ENCODE measurements around the gene TRIP6.

Gene TRIP6

GRCh38 chr7:100891568-100892247 lies 24.5 kb downstream of the TRIP6 start:
- Histone ChIP-seq H4K8ac (ENCODE audit: low read depth, low read length) (no peak overlapping the region), H2BK15ac (ENCODE audit: low read length) (peak overlapping the region; percentile 66), H2BK5ac (ENCODE audit: low read length) (peak overlapping the region; percentile 0), H2AK5ac (ENCODE audit: low read depth, low read length) (peak overlapping the region; percentile 56), H3K4ac (ENCODE audit: low read length) (no peak overlapping the region), H3K4me3 (ENCODE audit: low read length in 2 of 2) (peak overlapping the region in 1 of 2 donors; percentile 57), H3K27me3 (ENCODE audit: control insufficient read depth in 3 of 3, insufficient read depth in 3 of 3, low read depth in 1 of 3, low read length in 3 of 3) (peaks cover 9 to 17% (median 12%) of the 10 kb centered on the region in 3 experiments), H3K36me3 (replicated peaks in 1 of 2; ENCODE audit: control insufficient read depth in 2 of 2, insufficient read depth in 2 of 2, low read length in 2 of 2) (peaks cover 19 to 23% of the 10 kb centered on the region in 2 donors), H3K18ac (ENCODE audit: low read length) (peak overlapping the region; percentile 68), H3K27ac (replicated peaks; ENCODE audit: low read length) (no peak overlapping the region), H4K91ac (ENCODE audit: low read depth, low read length, poor library complexity) (no peak overlapping the region), H3K23ac (ENCODE audit: low read depth, low read length, poor library complexity) (no peak overlapping the region), H2AFZ (ENCODE audit: low read length) (no peak overlapping the region), H3K9me3 (replicated peaks in 1 of 2; ENCODE audit: control insufficient read depth in 2 of 2, insufficient read depth in 1 of 2, low read depth in 1 of 2, low read length in 2 of 2) (no peaks in the 10 kb centered on the region), H3K9ac (ENCODE audit: low read depth, low read length, poor library complexity) (peak overlapping the region; percentile 17), H3K4me2 (ENCODE audit: insufficient read depth, low read length, poor library complexity, severe bottlenecking) (peak overlapping the region; percentile 99), H3K79me1 (ENCODE audit: low read depth, low read length) (peaks cover 4% of the 10 kb centered on the region), H3K4me1 (ENCODE audit: control insufficient read depth in 2 of 2, insufficient read depth in 1 of 2, low read depth in 1 of 2, low read length in 2 of 2) (peaks cover 33% of the 10 kb centered on the region in 2 donors), H2BK120ac (ENCODE audit: low read depth, low read length) (peak overlapping the region; percentile 2), H2BK12ac (ENCODE audit: low read length) (peak overlapping the region; percentile 59), H3K14ac (ENCODE audit: low read length) (no peak overlapping the region)
- DNase-seq (ENCODE audit: low spot score) = no peak
- no CpG with 5 or more reads among the region's 8 CpGs for WGBS, 2 donors (ENCODE audit: extremely low coverage in 2 of 2, insufficient read length in 2 of 2, insufficient replicate concordance in 1 of 2)

GRCh38 chr7:100892364-100893317 lies 25.5 kb downstream of the TRIP6 start:
- Histone ChIP-seq H3K9me3 (replicated peaks in 1 of 2; ENCODE audit: control insufficient read depth in 2 of 2, insufficient read depth in 1 of 2, low read depth in 1 of 2, low read length in 2 of 2) (no peaks in the 10 kb centered on the region), H2BK5ac (ENCODE audit: low read length) (peak overlapping the region; percentile 0), H2AFZ (ENCODE audit: low read length) (no peak overlapping the region), H3K4ac (ENCODE audit: low read length) (no peak overlapping the region), H3K4me1 (ENCODE audit: control insufficient read depth in 2 of 2, insufficient read depth in 1 of 2, low read depth in 1 of 2, low read length in 2 of 2) (peaks cover 33% of the 10 kb centered on the region in 2 donors), H2BK12ac (ENCODE audit: low read length) (peak overlapping the region; percentile 59), H3K14ac (ENCODE audit: low read length) (no peak overlapping the region), H2AK5ac (ENCODE audit: low read depth, low read length) (peak overlapping the region; percentile 89), H3K36me3 (replicated peaks in 1 of 2; ENCODE audit: control insufficient read depth in 2 of 2, insufficient read depth in 2 of 2, low read length in 2 of 2) (peaks cover 10 to 14% of the 10 kb centered on the region in 2 donors), H3K4me3 (ENCODE audit: low read length in 2 of 2) (no peak overlapping the region), H4K8ac (ENCODE audit: low read depth, low read length) (no peak overlapping the region), H3K27ac (replicated peaks; ENCODE audit: low read length) (no peak overlapping the region), H4K91ac (ENCODE audit: low read depth, low read length, poor library complexity) (no peak overlapping the region), H3K27me3 (ENCODE audit: control insufficient read depth in 3 of 3, insufficient read depth in 3 of 3, low read depth in 1 of 3, low read length in 3 of 3) (peaks cover 15 to 23% (median 15%) of the 10 kb centered on the region in 3 experiments), H2BK15ac (ENCODE audit: low read length) (peak overlapping the region; percentile 100), H2BK120ac (ENCODE audit: low read depth, low read length) (peak overlapping the region; percentile 2), H3K4me2 (ENCODE audit: insufficient read depth, low read length, poor library complexity, severe bottlenecking) (no peak overlapping the region), H3K18ac (ENCODE audit: low read length) (peak overlapping the region; percentile 68), H3K23ac (ENCODE audit: low read depth, low read length, poor library complexity) (peak overlapping the region; percentile 70), H3K79me1 (ENCODE audit: low read depth, low read length) (no peaks in the 10 kb centered on the region), H3K9ac (ENCODE audit: low read depth, low read length, poor library complexity) (peak overlapping the region; percentile 25)
- no peak for DNase-seq (ENCODE audit: low spot score)
- WGBS, 2 donors (ENCODE audit: extremely low coverage in 2 of 2, insufficient read length in 2 of 2, insufficient replicate concordance in 1 of 2) = no CpG with 5 or more reads among the region's 44 CpGs

- H3K4me3 ChIP-seq (ENCODE audit: low read length in 2 of 2) = no peak overlapping the region
- peak overlapping the region; percentile 100 for H2BK15ac ChIP-seq (ENCODE audit: low read length)
- H3K79me1 ChIP-seq (ENCODE audit: low read depth, low read length) = no peaks in the 10 kb centered on the region
- H3K4me2 ChIP-seq (ENCODE audit: insufficient read depth, low read length, poor library complexity, severe bottlenecking) = peak overlapping the region; percentile 14
- peaks cover 4 to 6% of the 10 kb centered on the region in 2 donors for H3K36me3 ChIP-seq (replicated peaks in 1 of 2; ENCODE audit: control insufficient read depth in 2 of 2, insufficient read depth in 2 of 2, low read length in 2 of 2)
- H3K9me3 ChIP-seq (replicated peaks in 1 of 2; ENCODE audit: control insufficient read depth in 2 of 2, insufficient read depth in 1 of 2, low read depth in 1 of 2, low read length in 2 of 2) = no peaks in the 10 kb centered on the region
- H2AFZ ChIP-seq (ENCODE audit: low read length) = no peak overlapping the region
- H2BK12ac ChIP-seq (ENCODE audit: low read length) = peak overlapping the region; percentile 46
- H3K14ac ChIP-seq (ENCODE audit: low read length) = no peak overlapping the region
- no peak overlapping the region for H3K27ac ChIP-seq (replicated peaks; ENCODE audit: low read length)
- H4K8ac ChIP-seq (ENCODE audit: low read depth, low read length) = no peak overlapping the region
- no peak overlapping the region for H4K91ac ChIP-seq (ENCODE audit: low read depth, low read length, poor library complexity)
- H3K18ac ChIP-seq (ENCODE audit: low read length) = peak overlapping the region; percentile 87
- no peak overlapping the region for H2BK120ac ChIP-seq (ENCODE audit: low read depth, low read length)
- peak overlapping the region; percentile 70 for H3K23ac ChIP-seq (ENCODE audit: low read depth, low read length, poor library complexity)
- peak overlapping the region; percentile 25 for H3K9ac ChIP-seq (ENCODE audit: low read depth, low read length, poor library complexity)
- peak overlapping the region; percentile 89 for H2AK5ac ChIP-seq (ENCODE audit: low read depth, low read length)
- no peak overlapping the region for H2BK5ac ChIP-seq (ENCODE audit: low read length)
- peaks cover 15 to 26% (median 21%) of the 10 kb centered on the region in 3 experiments for H3K27me3 ChIP-seq (ENCODE audit: control insufficient read depth in 3 of 3, insufficient read depth in 3 of 3, low read depth in 1 of 3, low read length in 3 of 3)
- H3K4me1 ChIP-seq (ENCODE audit: control insufficient read depth in 2 of 2, insufficient read depth in 1 of 2, low read depth in 1 of 2, low read length in 2 of 2) = peaks cover 31 to 33% of the 10 kb centered on the region in 2 donors
- H3K4ac ChIP-seq (ENCODE audit: low read length) = no peak overlapping the region
- DNase-seq (ENCODE audit: low spot score) = no peak
- WGBS, 2 donors (ENCODE audit: extremely low coverage in 2 of 2, insufficient read length in 2 of 2, insufficient replicate concordance in 1 of 2) = no CpG with 5 or more reads among the region's 32 CpGs
Observed at GRCh38 chr7:100893318-100893895, 26.2 kb downstream of the TRIP6 start.

All from neuronal stem cell (in vitro differentiated cells).